SKM-1 (cell line): ENCODE data around the gene UBE2E2.

Source experiments
- DNase-seq: peaks from one replicate; lab custom pipeline; 2025; ENCODE audit not compliant: unreplicated experiment; lab: John Stamatoyannopoulos, UW

Gene UBE2E2

GRCh38 chr3:23192816-23193215, 10.3 kb upstream of the UBE2E2 start:
- no peak for DNase-seq

- no peak for DNase-seq
Observed at GRCh38 chr3:23193831-23194230, 9.3 kb upstream of the UBE2E2 start.

- DNase-seq, result no peak
Observed at GRCh38 chr3:23198801-23199200, 4.3 kb upstream of the UBE2E2 start.

GRCh38 chr3:23199649-23200048, 3.5 kb upstream of the UBE2E2 start:
- no peak for DNase-seq

- no peak for DNase-seq
Observed at GRCh38 chr3:23201154-23201838, 1.8 kb upstream of the UBE2E2 start.

GRCh38 chr3:23202203-23202920, 765 bp upstream of the UBE2E2 start:
- no peak for DNase-seq

GRCh38 chr3:23203708-23204330, 692 bp downstream of the UBE2E2 start:
- DNase-seq, result no peak

- no peak for DNase-seq
Observed at GRCh38 chr3:23206366-23206765, 3.2 kb downstream of the UBE2E2 start.

- no peak for DNase-seq
Observed at GRCh38 chr3:23209103-23209502, 6.0 kb downstream of the UBE2E2 start.

GRCh38 chr3:23209747-23210487, 6.8 kb downstream of the UBE2E2 start:
- no peak for DNase-seq

- no peak for DNase-seq
Observed at GRCh38 chr3:23213813-23214212, 10.7 kb downstream of the UBE2E2 start.

- DNase-seq, result no peak
Observed at GRCh38 chr3:23217872-23218554, 14.9 kb downstream of the UBE2E2 start.

GRCh38 chr3:23219117-23219516, 16.0 kb downstream of the UBE2E2 start:
- no peak for DNase-seq

GRCh38 chr3:23219552-23219951, 16.4 kb downstream of the UBE2E2 start:
- DNase-seq, result no peak

- peak; percentile 74 for DNase-seq
Observed at GRCh38 chr3:23221136-23221535, 18.0 kb downstream of the UBE2E2 start.

- DNase-seq, result no peak
Observed at GRCh38 chr3:23232016-23232415, 28.9 kb downstream of the UBE2E2 start.

GRCh38 chr3:23232854-23233253, 29.7 kb downstream of the UBE2E2 start:
- DNase-seq, result no peak

GRCh38 chr3:23235264-23235663, 32.1 kb downstream of the UBE2E2 start:
- no peak for DNase-seq

- DNase-seq, result no peak
Observed at GRCh38 chr3:23236890-23237289, 33.8 kb downstream of the UBE2E2 start.

GRCh38 chr3:23238156-23238555, 35.0 kb downstream of the UBE2E2 start:
- no peak for DNase-seq

GRCh38 chr3:23238578-23238977, 35.5 kb downstream of the UBE2E2 start:
- DNase-seq, result no peak
